OCI-LY3 (cell line): ENCODE measurements around the gene ALCAM.

Experiments
- EZH2phosphoT487 ChIP-seq: fragments of 200-600 bp; shearing (Covaris generic); IDR thresholded peaks from 2 replicates; pipeline ENCODE4 v1.6.1; 2018; ENCODE audit warnings: antibody characterized with exemption, mixed run types, low read depth
- TF ChIP-seq, protein P1 (sequence below): fragments of 200-600, 300-600 bp; sonication (generic); IDR thresholded peaks from 2 replicates; pipeline ENCODE4 v1.5.1; 2014; ENCODE audit warnings: antibody characterized with exemption, low read length, low read depth

DNA sequence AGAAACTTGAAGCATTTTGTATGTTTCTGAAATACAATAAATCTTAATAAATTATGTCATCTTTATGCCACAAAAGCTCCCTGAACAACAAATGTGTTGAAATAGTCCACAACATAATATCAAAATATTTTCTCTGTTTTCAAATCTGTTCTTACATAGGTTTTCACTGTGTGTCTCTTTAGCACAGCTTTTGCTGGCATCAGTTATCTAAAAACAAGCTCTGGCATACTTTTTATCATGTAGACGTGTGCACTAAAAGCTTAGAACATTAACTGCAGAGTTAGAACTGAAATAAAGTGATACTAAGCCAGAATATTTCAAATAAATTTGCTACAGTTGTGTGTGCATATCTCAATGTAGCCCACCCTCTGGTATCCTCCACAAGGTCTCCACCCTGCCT is 41.8 kb upstream of the ALCAM start:
- TF ChIP-seq, protein P1, sequence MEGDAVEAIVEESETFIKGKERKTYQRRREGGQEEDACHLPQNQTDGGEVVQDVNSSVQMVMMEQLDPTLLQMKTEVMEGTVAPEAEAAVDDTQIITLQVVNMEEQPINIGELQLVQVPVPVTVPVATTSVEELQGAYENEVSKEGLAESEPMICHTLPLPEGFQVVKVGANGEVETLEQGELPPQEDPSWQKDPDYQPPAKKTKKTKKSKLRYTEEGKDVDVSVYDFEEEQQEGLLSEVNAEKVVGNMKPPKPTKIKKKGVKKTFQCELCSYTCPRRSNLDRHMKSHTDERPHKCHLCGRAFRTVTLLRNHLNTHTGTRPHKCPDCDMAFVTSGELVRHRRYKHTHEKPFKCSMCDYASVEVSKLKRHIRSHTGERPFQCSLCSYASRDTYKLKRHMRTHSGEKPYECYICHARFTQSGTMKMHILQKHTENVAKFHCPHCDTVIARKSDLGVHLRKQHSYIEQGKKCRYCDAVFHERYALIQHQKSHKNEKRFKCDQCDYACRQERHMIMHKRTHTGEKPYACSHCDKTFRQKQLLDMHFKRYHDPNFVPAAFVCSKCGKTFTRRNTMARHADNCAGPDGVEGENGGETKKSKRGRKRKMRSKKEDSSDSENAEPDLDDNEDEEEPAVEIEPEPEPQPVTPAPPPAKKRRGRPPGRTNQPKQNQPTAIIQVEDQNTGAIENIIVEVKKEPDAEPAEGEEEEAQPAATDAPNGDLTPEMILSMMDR: no peak
- no peak for TF ChIP-seq EZH2phosphoT487
